Astrocyte (in vitro differentiated cells and primary cell): Measurements from ENCODE around the gene SHANK1. TPM values are rescaled to one million over a fixed set of nuclear protein-coding genes. Genes with fewer than 3 reads are reported as not detected.
A peak's percentile ranks its signal among the peaks of the same experiment; 100 is the strongest.

Experiments
- DNase-seq: peaks from one replicate; pipeline ENCODE4 v3.0.0-alpha.2; 2010; ENCODE audit warnings: low read depth
- FAIRE-seq: peaks from 2 replicates; lab custom pipeline; 2011; peaks lifted over from hg19 to GRCh38; lab: Jason Lieb, UNC
- H2AFZ ChIP-seq: 2 replicates; pipeline ENCODE4 v1.6.0; 2012; ENCODE audit warnings: low read depth, low read length, inconsistent platforms
- H3K27ac ChIP-seq: 2 replicates; pipeline ENCODE4 v1.5.1; 2011; ENCODE audit warnings: low read depth, low read length, inconsistent platforms
- H3K27me3 ChIP-seq: 2 replicates; pipeline ENCODE4 v1.6.0; 2011; ENCODE audit warnings: low read length, inconsistent platforms; ENCODE audit not compliant: insufficient read depth
- H3K36me3 ChIP-seq: 2 replicates; pipeline ENCODE4 v1.5.1; 2011; ENCODE audit warnings: low read length, inconsistent platforms; ENCODE audit not compliant: insufficient read depth
- H3K4me1 ChIP-seq: 2 replicates; pipeline ENCODE4 v1.5.1; 2011; ENCODE audit warnings: low read length, inconsistent platforms; ENCODE audit not compliant: insufficient read depth
- H3K4me2 ChIP-seq: 2 replicates; pipeline ENCODE4 v1.6.0; 2012; ENCODE audit warnings: low read length, inconsistent platforms
- H3K4me3 ChIP-seq: 2 replicates; pipeline ENCODE4 v1.5.1; 2011; ENCODE audit warnings: low read depth, mild to moderate bottlenecking, low read length, inconsistent platforms; ENCODE audit not compliant: insufficient read depth
- H3K79me2 ChIP-seq: 2 replicates; pipeline ENCODE4 v1.6.0; 2012; ENCODE audit warnings: mild to moderate bottlenecking, low read length, inconsistent platforms; ENCODE audit not compliant: insufficient read depth
- H3K9ac ChIP-seq: 2 replicates; pipeline ENCODE4 v1.6.0; 2012; ENCODE audit warnings: mild to moderate bottlenecking, low read length, inconsistent platforms
- H3K9me3 ChIP-seq: 2 replicates; pipeline ENCODE4 v1.5.1; 2012; ENCODE audit warnings: low read depth, mild to moderate bottlenecking, low read length, inconsistent platforms; ENCODE audit not compliant: insufficient read depth
- H4K20me1 ChIP-seq: 2 replicates; pipeline ENCODE4 v1.6.0; 2012; ENCODE audit warnings: low read length, inconsistent platforms; ENCODE audit not compliant: insufficient read depth
- H3K27ac Mint-ChIP-seq: one replicate; pipeline ENCODE4 v1.8.0; 2021; ENCODE audit warnings: mild to moderate bottlenecking, mixed read lengths; ENCODE audit not compliant: unreplicated experiment
- H3K27me3 Mint-ChIP-seq: one replicate; pipeline ENCODE4 v1.8.0; 2021; ENCODE audit warnings: low read depth, mixed read lengths; ENCODE audit not compliant: unreplicated experiment
- H3K36me3 Mint-ChIP-seq: one replicate; pipeline ENCODE4 v1.8.0; 2021; ENCODE audit warnings: low read depth, mixed read lengths; ENCODE audit not compliant: unreplicated experiment
- H3K4me1 Mint-ChIP-seq: one replicate; pipeline ENCODE4 v1.8.0; 2021; ENCODE audit warnings: low read depth, mixed read lengths; ENCODE audit not compliant: unreplicated experiment
- H3K4me3 Mint-ChIP-seq: one replicate; pipeline ENCODE4 v1.8.0; 2021; ENCODE audit warnings: mild to moderate bottlenecking, moderate library complexity, mixed read lengths; ENCODE audit not compliant: unreplicated experiment
- H3K9me3 Mint-ChIP-seq: one replicate; pipeline ENCODE4 v1.8.0; 2021; ENCODE audit warnings: mild to moderate bottlenecking, mixed read lengths; ENCODE audit not compliant: unreplicated experiment
- EZH2 ChIP-seq: IDR thresholded peaks from 2 replicates; pipeline ENCODE4 v1.6.1; 2012; ENCODE audit warnings: mild to moderate bottlenecking, low read length, inconsistent platforms; ENCODE audit not compliant: insufficient read depth
- total RNA-seq: library from RNA; stranded (reverse); gene quantifications from 2 replicates; pipeline ENCODE4 v1.2.1, GENCODE V29; 2021
- TF ChIP-seq, protein P1 (sequence below): IDR thresholded peaks from 2 replicates; pipeline ENCODE4 v1.5.1; 2011; ENCODE audit warnings: low read depth, mild to moderate bottlenecking, inconsistent platforms, low read length, moderate library complexity; ENCODE audit not compliant: insufficient read depth

SHANK1 gene
- total RNA-seq, 1 donor from 2014 or later: not detected

GRCh38 chr19:50679177-50680125 lies 40.2 kb downstream of the SHANK1 start:
- H3K9me3 Mint-ChIP-seq: peaks cover 26% of the 10 kb centered on the region

GRCh38 chr19:50678323-50678722 lies 41.3 kb downstream of the SHANK1 start:
- no peak overlapping the region for H3K4me3 Mint-ChIP-seq
- no peaks in the 10 kb centered on the region for H3K4me1 ChIP-seq
- no peaks in the 10 kb centered on the region for H3K27me3 ChIP-seq
- H3K9ac ChIP-seq: no peak overlapping the region
- H3K9me3 Mint-ChIP-seq: peaks cover 20% of the 10 kb centered on the region
- H3K9me3 ChIP-seq: no peaks in the 10 kb centered on the region
- H3K4me1 Mint-ChIP-seq: no peaks in the 10 kb centered on the region
- TF ChIP-seq, protein P1, sequence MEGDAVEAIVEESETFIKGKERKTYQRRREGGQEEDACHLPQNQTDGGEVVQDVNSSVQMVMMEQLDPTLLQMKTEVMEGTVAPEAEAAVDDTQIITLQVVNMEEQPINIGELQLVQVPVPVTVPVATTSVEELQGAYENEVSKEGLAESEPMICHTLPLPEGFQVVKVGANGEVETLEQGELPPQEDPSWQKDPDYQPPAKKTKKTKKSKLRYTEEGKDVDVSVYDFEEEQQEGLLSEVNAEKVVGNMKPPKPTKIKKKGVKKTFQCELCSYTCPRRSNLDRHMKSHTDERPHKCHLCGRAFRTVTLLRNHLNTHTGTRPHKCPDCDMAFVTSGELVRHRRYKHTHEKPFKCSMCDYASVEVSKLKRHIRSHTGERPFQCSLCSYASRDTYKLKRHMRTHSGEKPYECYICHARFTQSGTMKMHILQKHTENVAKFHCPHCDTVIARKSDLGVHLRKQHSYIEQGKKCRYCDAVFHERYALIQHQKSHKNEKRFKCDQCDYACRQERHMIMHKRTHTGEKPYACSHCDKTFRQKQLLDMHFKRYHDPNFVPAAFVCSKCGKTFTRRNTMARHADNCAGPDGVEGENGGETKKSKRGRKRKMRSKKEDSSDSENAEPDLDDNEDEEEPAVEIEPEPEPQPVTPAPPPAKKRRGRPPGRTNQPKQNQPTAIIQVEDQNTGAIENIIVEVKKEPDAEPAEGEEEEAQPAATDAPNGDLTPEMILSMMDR: no peak
- no peak for TF ChIP-seq EZH2
- H3K4me2 ChIP-seq: no peak overlapping the region
- H3K27me3 Mint-ChIP-seq: no peaks in the 10 kb centered on the region
- H3K4me3 ChIP-seq: no peak overlapping the region
- FAIRE-seq: no peak
- no peaks in the 10 kb centered on the region for H3K79me2 ChIP-seq
- H3K36me3 ChIP-seq: no peaks in the 10 kb centered on the region
- H2AFZ ChIP-seq: no peak overlapping the region
- H4K20me1 ChIP-seq: no peaks in the 10 kb centered on the region
- no peak overlapping the region for H3K27ac Mint-ChIP-seq
- H3K36me3 Mint-ChIP-seq: no peaks in the 10 kb centered on the region
- no peak for DNase-seq
- H3K27ac ChIP-seq: no peak overlapping the region

More at GRCh38 chr19:50679177-50680125, 40.2 kb downstream of the SHANK1 start:
- no peak overlapping the region for H3K4me3 Mint-ChIP-seq
- Histone ChIP-seq H3K27ac (no peak overlapping the region), H3K9ac (no peak overlapping the region), H2AFZ (no peak overlapping the region), H4K20me1 (no peaks in the 10 kb centered on the region), H3K27me3 (no peaks in the 10 kb centered on the region), H3K4me1 (no peaks in the 10 kb centered on the region), H3K9me3 (no peaks in the 10 kb centered on the region), H3K36me3 (no peaks in the 10 kb centered on the region), H3K4me3 (no peak overlapping the region), H3K79me2 (no peaks in the 10 kb centered on the region), H3K4me2 (no peak overlapping the region)
- H3K27me3 Mint-ChIP-seq: no peaks in the 10 kb centered on the region
- DNase-seq: peak; percentile 26
- H3K4me1 Mint-ChIP-seq: no peaks in the 10 kb centered on the region
- no peak for TF ChIP-seq EZH2
- TF ChIP-seq, protein P1: no peak
- H3K27ac Mint-ChIP-seq: no peak overlapping the region
- no peak for FAIRE-seq
- H3K36me3 Mint-ChIP-seq: no peaks in the 10 kb centered on the region

- peaks cover 2% of the 10 kb centered on the region for H3K36me3 Mint-ChIP-seq
- Histone ChIP-seq H3K79me2 (no peaks in the 10 kb centered on the region), H3K9ac (no peak overlapping the region), H3K27ac (no peak overlapping the region), H4K20me1 (no peaks in the 10 kb centered on the region), H3K36me3 (no peaks in the 10 kb centered on the region), H3K4me1 (no peaks in the 10 kb centered on the region), H3K27me3 (no peaks in the 10 kb centered on the region), H3K4me2 (no peak overlapping the region), H3K4me3 (no peak overlapping the region), H3K9me3 (no peaks in the 10 kb centered on the region), H2AFZ (no peak overlapping the region)
- H3K4me1 Mint-ChIP-seq: no peaks in the 10 kb centered on the region
- no peaks in the 10 kb centered on the region for H3K27me3 Mint-ChIP-seq
- FAIRE-seq: no peak
- no peak for DNase-seq
- H3K9me3 Mint-ChIP-seq: peaks cover 25% of the 10 kb centered on the region
- no peak overlapping the region for H3K4me3 Mint-ChIP-seq
- H3K27ac Mint-ChIP-seq: no peak overlapping the region
- TF ChIP-seq, protein P1: no peak
- no peak for TF ChIP-seq EZH2
Measured at GRCh38 chr19:50677636-50678035, 42.0 kb downstream of the SHANK1 start.
